ENCODE measurements around the gene PAFAH1B1.
"Not testable (repeated sequence)": the region's sequence is repeated elsewhere in the genome, so short reads cannot be mapped to it uniquely, and the experiment has no call there.

The PAFAH1B1 gene

DNA sequence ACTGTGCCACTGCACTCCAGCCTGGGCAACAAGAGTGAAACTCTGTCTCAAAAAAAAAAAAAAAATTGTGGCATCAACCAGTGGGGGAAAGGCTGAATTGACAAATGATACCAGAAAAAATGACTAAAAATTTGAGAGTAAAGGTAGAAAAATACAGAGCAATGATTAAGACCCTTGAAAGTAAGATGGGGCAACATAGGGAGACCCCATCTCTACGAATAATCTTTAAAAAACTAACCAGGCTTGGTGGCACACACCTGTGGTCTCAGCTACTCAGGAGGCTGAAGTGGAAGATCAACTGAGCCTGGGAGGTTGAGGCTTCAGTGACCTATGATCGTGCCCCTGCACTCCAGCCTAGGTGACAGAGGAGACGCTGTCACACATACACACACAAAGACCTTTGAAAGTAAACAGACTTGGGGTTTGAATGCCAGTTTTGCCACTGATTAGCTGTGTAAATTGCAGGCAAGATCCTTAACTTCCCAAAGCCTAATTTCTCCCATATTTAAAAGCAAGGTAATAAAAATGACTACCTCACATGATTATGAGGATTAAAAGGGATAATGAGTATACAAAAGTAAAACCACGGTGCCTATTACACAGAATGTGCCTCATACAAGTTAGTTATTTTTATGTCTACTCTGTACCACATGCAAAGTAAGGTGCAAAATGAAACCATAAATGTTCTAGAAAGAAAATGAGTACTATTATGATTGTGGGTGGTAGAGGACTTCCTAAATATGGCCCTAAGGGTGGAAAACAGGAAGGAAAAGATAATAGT, 21.7 kb upstream of the PAFAH1B1 start:
- H3K4me3 ChIP-seq (ENCODE audit: control insufficient read depth, low read depth, low read length), result no peak overlapping the region
- DNase-seq (ENCODE audit: low read depth), result no peak
- TF ChIP-seq CTCF (conservative IDR thresholded peaks at IDR 0.05; ENCODE audit: control insufficient read depth, insufficient read depth, low read depth, low read length), result no peak

DNA sequence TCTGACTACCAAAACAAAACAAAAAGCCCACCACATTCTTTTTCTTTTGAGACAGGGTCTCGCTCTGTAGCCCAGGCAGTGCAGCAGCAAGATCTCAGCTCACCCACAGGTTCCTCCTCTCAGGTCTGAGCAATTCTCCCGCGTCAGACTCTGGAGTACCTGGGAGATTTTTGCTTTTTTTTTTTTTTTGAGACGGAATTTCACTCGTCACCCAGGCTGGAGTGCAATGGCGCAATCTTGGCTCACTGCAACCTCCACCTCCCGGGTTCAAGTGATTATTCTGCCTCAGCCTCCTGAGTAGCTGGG, 21.2 kb upstream of the PAFAH1B1 start:
- DNase-seq (ENCODE audit: low read depth); H3K4me3 ChIP-seq (ENCODE audit: control insufficient read depth, low read depth, low read length): not testable (repeated sequence)

DNA sequence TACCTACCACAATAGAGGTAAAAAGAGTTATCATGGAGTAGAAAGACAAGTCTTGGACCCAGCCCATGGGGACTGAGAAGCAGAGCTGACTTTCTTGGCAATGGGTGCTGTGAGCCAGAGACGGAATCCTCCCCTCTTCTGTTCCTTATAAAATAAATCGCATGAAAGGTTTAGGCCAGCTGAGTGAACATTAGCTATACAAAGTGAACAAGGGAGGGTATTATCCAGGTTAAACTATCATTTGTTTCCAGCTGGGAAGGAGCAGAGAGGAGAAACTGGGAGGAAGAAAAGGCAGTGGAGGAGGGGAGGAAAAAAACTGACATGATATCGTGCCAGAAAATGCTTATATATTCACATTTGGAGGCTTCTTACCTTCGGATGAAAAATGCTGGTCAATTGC, 13.3 kb upstream of the PAFAH1B1 start:
- no peak overlapping the region for H3K4me3 ChIP-seq (ENCODE audit: control insufficient read depth, low read depth, low read length)
- no peak for DNase-seq (ENCODE audit: low read depth)
- no peak for TF ChIP-seq CTCF (conservative IDR thresholded peaks at IDR 0.05; ENCODE audit: control insufficient read depth, insufficient read depth, low read depth, low read length)

- no peak for TF ChIP-seq CTCF (conservative IDR thresholded peaks at IDR 0.05; ENCODE audit: control insufficient read depth, insufficient read depth, low read depth, low read length)
Observed at GRCh38 chr17:2580661-2581060, 12.8 kb upstream of the PAFAH1B1 start.

GRCh38 chr17:2582493-2582892, 11.0 kb upstream of the PAFAH1B1 start:
- no peak overlapping the region for H3K4me3 ChIP-seq (ENCODE audit: control insufficient read depth, low read depth, low read length)
- TF ChIP-seq CTCF (conservative IDR thresholded peaks at IDR 0.05; ENCODE audit: control insufficient read depth, insufficient read depth, low read depth, low read length), result no peak
- no peak for DNase-seq (ENCODE audit: low read depth)

More at GRCh38 chr17:2580661-2581060, 12.8 kb upstream of the PAFAH1B1 start:
- no peak overlapping the region for H3K4me3 ChIP-seq (ENCODE audit: control insufficient read depth, low read depth, low read length)
- DNase-seq (ENCODE audit: low read depth), result no peak

DNA sequence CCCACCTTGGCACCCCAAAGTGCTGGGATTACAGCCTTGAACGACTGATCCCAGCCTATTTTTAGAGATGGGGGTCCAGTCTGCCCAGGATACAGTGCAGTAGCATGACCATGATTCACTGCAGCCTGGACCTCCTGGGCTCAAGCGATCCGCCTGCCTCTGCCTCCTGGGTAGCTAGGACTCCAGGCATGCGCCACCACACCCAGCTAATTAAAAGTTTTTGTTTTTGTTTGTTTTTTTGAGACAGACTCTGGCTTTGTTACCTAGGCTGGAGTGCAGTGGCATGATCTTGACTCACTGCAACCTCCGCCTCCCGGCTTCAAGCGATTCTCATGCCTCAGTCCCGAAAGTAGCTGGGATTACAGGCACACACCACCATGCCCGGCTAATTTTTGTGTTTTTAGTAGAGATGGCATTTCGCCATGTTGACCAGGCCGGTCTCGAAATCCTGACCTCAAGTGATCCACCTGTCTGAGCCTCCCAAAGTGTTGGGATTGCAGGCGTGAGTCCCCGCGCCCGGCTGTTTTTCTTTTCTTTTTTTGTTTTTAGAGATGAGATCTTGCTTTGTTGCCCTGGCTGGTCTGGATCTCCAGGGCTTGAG, 2.3 kb upstream of the PAFAH1B1 start:
- no peak overlapping the region for H3K4me3 ChIP-seq (ENCODE audit: control insufficient read depth, low read depth, low read length)
- TF ChIP-seq CTCF (conservative IDR thresholded peaks at IDR 0.05; ENCODE audit: control insufficient read depth, insufficient read depth, low read depth, low read length), result no peak
- no peak for DNase-seq (ENCODE audit: low read depth)

DNA sequence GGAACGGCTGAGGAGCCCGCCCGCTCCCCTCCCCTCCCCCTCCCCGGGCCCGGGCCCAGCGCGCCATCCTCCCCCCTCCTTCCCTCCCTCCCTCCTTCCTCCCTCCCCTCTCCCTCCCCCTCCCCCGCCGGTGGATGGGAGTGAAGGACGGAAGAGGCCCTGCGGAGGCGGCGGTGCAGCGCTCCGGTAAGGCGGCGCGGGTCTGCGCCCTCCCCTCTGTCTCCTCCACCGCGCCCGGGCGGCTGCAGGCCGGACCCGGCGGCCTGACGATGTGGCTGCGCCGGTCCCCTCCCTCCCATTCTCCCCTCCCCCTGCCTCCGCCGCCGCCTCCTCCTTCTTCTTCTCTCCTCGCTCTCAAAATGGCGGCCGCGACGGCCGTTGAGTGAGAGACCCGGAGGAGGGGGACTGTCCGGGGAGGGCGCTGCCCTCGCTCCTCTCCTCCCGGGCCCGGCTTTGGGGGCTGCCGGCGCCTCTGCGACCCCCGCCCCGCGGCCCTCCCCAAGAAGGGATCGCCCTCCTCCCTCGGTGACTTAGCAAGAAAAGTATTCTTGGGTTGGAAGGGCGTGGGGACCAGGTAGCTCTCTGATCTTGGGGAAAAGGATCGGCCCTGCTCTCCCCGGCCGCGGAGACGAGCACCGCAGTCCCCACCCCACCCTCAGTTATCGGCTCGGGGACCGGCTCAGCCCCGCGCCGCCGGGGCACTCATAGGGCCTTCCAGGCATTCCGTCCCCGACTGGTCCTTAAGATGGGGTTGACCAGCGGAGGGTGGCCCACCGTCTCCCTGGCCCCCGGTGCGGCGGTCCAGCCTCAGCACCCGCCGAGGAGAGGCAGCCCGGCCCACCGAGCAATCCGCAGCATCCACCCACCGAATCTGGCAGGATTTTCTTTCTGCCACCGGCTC, 617 bp downstream of the PAFAH1B1 start:
- TF ChIP-seq CTCF (conservative IDR thresholded peaks at IDR 0.05; ENCODE audit: control insufficient read depth, insufficient read depth, low read depth, low read length), result no peak

More for the DNA sequence above, 617 bp downstream of the PAFAH1B1 start:
- peak overlapping the region; percentile 94 for H3K4me3 ChIP-seq (ENCODE audit: control insufficient read depth, low read depth, low read length)
- DNase-seq (ENCODE audit: low read depth), result peak; percentile 62

All from fibroblast of mammary gland (primary cell).